MM.1S (cell line): ENCODE data around the gene MAEA.

ENCODE experiments used
- EZH2 ChIP-seq: fragments of 300-600 bp; sonication (generic); optimal IDR thresholded peaks from 2 replicates; pipeline ENCODE3; 2017; ENCODE audit warnings: low read depth, mild to moderate bottlenecking, antibody characterized with exemption, low read length, mixed read lengths
- EZH2phosphoT487 ChIP-seq: fragments of 300-600 bp; sonication (generic); IDR thresholded peaks from 2 replicates; pipeline ENCODE4 v1.6.1; 2018; ENCODE audit warnings: antibody characterized with exemption, low read length
- TF ChIP-seq, protein P1 (sequence below): fragments of 300-600 bp; sonication (generic); IDR thresholded peaks from 2 replicates; pipeline ENCODE4 v1.5.1; 2016; ENCODE audit warnings: antibody characterized with exemption, low read length, mixed read lengths

DNA sequence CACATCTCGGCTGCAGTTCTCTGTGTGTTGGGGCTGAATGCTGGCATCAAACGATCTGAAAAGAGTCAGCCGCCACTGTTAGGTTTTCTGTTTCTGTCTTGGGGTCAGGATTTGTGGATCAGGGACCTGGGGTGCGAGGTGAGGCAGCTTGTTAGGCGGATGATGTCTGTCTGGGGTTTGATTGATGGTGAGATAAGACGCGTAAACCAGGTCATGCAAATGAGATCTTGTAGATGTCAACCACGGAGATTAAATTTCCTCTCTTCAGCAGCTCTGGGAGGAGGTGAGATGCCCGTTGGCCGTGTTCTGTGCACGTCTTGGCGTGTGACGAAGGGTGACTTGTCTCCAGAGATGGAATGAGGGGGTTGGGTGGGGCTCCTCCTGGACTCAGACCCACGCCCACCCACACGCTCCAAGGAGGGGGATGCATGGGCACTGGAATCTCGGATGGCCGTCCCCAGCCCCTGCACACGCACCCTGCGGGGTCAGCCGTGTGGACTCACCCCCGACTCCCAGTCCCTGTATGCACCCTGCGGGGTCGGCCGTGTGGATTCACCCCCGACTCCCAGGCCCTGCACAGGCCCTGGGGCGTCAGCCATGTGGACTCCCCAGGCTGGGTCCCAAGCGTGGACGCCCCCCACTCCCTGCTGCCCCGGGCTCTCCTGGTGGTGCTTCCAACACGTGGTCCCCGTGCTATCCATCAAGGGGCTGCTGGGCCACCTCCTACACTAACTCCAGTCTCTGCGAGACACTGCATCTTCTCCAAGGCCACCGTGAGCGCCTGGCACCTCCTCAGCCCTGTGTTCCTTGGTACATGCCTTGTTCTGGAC lies 41.3 kb downstream of the MAEA start:
- TF ChIP-seq, protein P1, sequence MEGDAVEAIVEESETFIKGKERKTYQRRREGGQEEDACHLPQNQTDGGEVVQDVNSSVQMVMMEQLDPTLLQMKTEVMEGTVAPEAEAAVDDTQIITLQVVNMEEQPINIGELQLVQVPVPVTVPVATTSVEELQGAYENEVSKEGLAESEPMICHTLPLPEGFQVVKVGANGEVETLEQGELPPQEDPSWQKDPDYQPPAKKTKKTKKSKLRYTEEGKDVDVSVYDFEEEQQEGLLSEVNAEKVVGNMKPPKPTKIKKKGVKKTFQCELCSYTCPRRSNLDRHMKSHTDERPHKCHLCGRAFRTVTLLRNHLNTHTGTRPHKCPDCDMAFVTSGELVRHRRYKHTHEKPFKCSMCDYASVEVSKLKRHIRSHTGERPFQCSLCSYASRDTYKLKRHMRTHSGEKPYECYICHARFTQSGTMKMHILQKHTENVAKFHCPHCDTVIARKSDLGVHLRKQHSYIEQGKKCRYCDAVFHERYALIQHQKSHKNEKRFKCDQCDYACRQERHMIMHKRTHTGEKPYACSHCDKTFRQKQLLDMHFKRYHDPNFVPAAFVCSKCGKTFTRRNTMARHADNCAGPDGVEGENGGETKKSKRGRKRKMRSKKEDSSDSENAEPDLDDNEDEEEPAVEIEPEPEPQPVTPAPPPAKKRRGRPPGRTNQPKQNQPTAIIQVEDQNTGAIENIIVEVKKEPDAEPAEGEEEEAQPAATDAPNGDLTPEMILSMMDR, result no peak
- no peak for TF ChIP-seq EZH2
- TF ChIP-seq EZH2phosphoT487, result no peak
